Measurements from ENCODE around the gene KPNB1. TPM values are rescaled to one million over a fixed set of nuclear protein-coding genes. Genes with fewer than 3 reads are reported as not detected.

Gene KPNB1
- total and polyA plus RNA-seq, 2 of the 8 experiments (the other 6 are each of a cell fraction or from before 2014, with no cell fraction given), result 171 to 625 TPM

DNA sequence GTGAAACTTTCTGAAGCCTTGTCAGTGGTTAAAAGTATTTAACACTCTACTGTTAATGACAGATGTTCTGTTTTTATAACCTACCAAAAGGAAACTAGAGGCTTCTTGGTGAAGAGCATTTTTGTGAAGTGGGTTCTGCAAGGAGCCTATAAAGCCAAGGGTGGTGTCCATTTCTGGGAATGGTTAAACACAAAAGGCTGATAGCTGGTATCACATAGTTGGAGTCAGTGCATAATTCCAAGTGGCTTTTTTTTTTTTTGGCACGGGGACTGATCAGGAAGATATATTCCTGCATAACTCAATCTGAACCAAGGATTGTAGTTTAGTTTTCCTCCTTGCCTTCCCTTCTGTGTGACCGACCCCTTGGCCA, 27.6 kb upstream of the KPNB1 start:
- TF ChIP-seq JUN (IDR thresholded peaks at IDR 0.05; ENCODE audit: low read depth, low read length) (no peak), JUND (IDR thresholded peaks at IDR 0.05; ENCODE audit: low read length) (no peak), GTF2F1 (IDR thresholded peaks at IDR 0.05; ENCODE audit: borderline replicate concordance, low read depth, low read length) (no peak), TEAD4 (IDR thresholded peaks at IDR 0.05; ENCODE audit: low read depth, low read length) (no peak), POU5F1 (IDR thresholded peaks at IDR 0.05; ENCODE audit: low read depth, low read length) (no peak), BCL11A (IDR thresholded peaks at IDR 0.05; ENCODE audit: low read depth in 2 of 2, low read length in 2 of 2) (no peak), SIRT6 (IDR thresholded peaks at IDR 0.05; ENCODE audit: low read length) (no peak), CHD1 (IDR thresholded peaks at IDR 0.05; ENCODE audit: low read depth, low read length) (no peak), RFX5 (IDR thresholded peaks at IDR 0.05; ENCODE audit: borderline replicate concordance, low read depth, low read length) (no peak), HDAC6 (IDR thresholded peaks at IDR 0.05; ENCODE audit: low read depth, low read length) (no peak), NANOG (IDR thresholded peaks at IDR 0.05; ENCODE audit: insufficient read depth, low read depth, low read length, poor library complexity, severe bottlenecking) (no peak), KDM4A (IDR thresholded peaks at IDR 0.05; ENCODE audit: low read depth, low read length, severe bottlenecking) (no peak), PHF8 (conservative IDR thresholded peaks at IDR 0.05; ENCODE audit: low read depth, low read length) (no peak), TCF12 (IDR thresholded peaks at IDR 0.05; ENCODE audit: low read depth, low read length) (no peak)
- TF ChIP-seq, protein P1, sequence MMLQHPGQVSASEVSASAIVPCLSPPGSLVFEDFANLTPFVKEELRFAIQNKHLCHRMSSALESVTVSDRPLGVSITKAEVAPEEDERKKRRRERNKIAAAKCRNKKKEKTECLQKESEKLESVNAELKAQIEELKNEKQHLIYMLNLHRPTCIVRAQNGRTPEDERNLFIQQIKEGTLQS (IDR thresholded peaks at IDR 0.05; ENCODE audit: insufficient read depth, low read depth, low read length), result no peak
- Histone ChIP-seq H3K79me2 (ENCODE audit: control insufficient read depth in 1 of 2, insufficient read depth in 2 of 2, low read length in 2 of 2) (no peaks in the 10 kb centered on the region), H3K36me3 (ENCODE audit: control insufficient read depth in 2 of 4, insufficient read depth in 4 of 4, low read length in 3 of 4) (peaks cover 8 to 58% (median 22%) of the 10 kb centered on the region in 4 experiments), H2BK12ac (ENCODE audit: low read depth, low read length) (no peak overlapping the region), H2BK120ac (replicated peaks; ENCODE audit: low read depth, low read length) (no peak overlapping the region), H4K8ac (ENCODE audit: extremely low read depth, insufficient read depth, low read length) (no peak overlapping the region), H4K91ac (replicated peaks; ENCODE audit: insufficient read length, low read length) (no peak overlapping the region), H2BK5ac (ENCODE audit: low read depth, low read length) (no peak overlapping the region), H2AK5ac (ENCODE audit: low read depth, low read length) (no peak overlapping the region), H2AFZ (ENCODE audit: low read length) (no peak overlapping the region), H2BK20ac (ENCODE audit: low read length) (no peak overlapping the region), H3K23me2 (ENCODE audit: low read depth, low read length) (no peaks in the 10 kb centered on the region), H4K20me1 (replicated peaks in 1 of 2; ENCODE audit: control insufficient read depth in 1 of 2, insufficient read depth in 2 of 2, low read length in 2 of 2) (peaks cover 1 to 3% of the 10 kb centered on the region in 2 experiments), H2BK15ac (ENCODE audit: low read length) (no peak overlapping the region), H3K56ac (replicated peaks; ENCODE audit: insufficient read length, low read depth, low read length) (no peak overlapping the region), H3K27ac (ENCODE audit: low read depth, low read length) (no peak overlapping the region), H3K18ac (ENCODE audit: extremely low read depth, low read length) (no peak overlapping the region), H3K4me2 (ENCODE audit: insufficient read depth in 1 of 2, low read depth in 2 of 2, low read length in 2 of 2) (no peak overlapping the region), H3K4me3 (ENCODE audit: extremely low read depth in 1 of 4, insufficient read depth in 2 of 4, low read depth in 3 of 4, low read length in 4 of 4) (no peak overlapping the region), H3K23ac (ENCODE audit: insufficient read length) (no peak overlapping the region), H3K9ac (replicated peaks in 1 of 4; ENCODE audit: extremely low read depth in 1 of 4, low read depth in 3 of 4, low read length in 3 of 4) (no peak overlapping the region), H3K27me3 (replicated peaks in 1 of 4; ENCODE audit: control insufficient read depth in 3 of 4, extremely low read depth in 1 of 4, insufficient read depth in 3 of 4, low read length in 3 of 4) (no peaks in the 10 kb centered on the region), H4K5ac (ENCODE audit: insufficient read length, low read depth, low read length) (no peak overlapping the region), H3K9me3 (ENCODE audit: insufficient read depth in 2 of 2, low read depth in 1 of 2, low read length in 1 of 2) (no peaks in the 10 kb centered on the region), H3K79me1 (ENCODE audit: low read depth, low read length) (no peaks in the 10 kb centered on the region), H3K4ac (replicated peaks; ENCODE audit: insufficient read length, low read depth, low read length) (no peak overlapping the region), H3K4me1 (replicated peaks in 1 of 4; ENCODE audit: control insufficient read depth in 3 of 4, insufficient read depth in 4 of 4, low read length in 3 of 4) (no peaks in the 10 kb centered on the region; a peak in 1 of 7 replicates), H3K14ac (ENCODE audit: insufficient read length) (no peak overlapping the region)
- DNase-seq (ENCODE audit: low read depth in 1 of 2, low spot score in 2 of 2) (no peak), FAIRE-seq (no peak)
- ChIA-PET POLR2A (ENCODE audit: partially characterized antibody) (no interaction called here), CTCF (ENCODE audit: partially characterized antibody) (interaction anchor here (1.8 kb wide), 1 partner anchor 14 kb away, joined by 5 read pairs; no protein-coding TSS in a partner anchor)
- WGBS, 2 experiments (ENCODE audit: extremely low coverage in 1 of 2, insufficient coverage in 1 of 2, insufficient read length in 1 of 2, insufficient replicate concordance in 2 of 2, low coverage in 1 of 2, low lambda C conversion rate in 2 of 2, missing lambda C conversion rate in 1 of 2), result 97% methylated on average over 2 of the region's 2 CpGs; no CpG with 5 or more reads in 1 of the 2 experiments
